Mesendoderm (in vitro differentiated cells): Measurements from ENCODE around the gene PRKX.
"Not testable (repeated sequence)": the region's sequence is repeated elsewhere in the genome, so short reads cannot be mapped to it uniquely, and the experiment has no call there.

Source experiments
- DNase-seq: peaks from one replicate; pipeline ENCODE4 v3.0.0; 2013
- H2AK5ac ChIP-seq: 2 replicates; pipeline ENCODE4 v1.6.1; 2013; ENCODE audit warnings: low read length, inconsistent platforms
- H2BK120ac ChIP-seq: 2 replicates; pipeline ENCODE4 v1.6.1; 2013; ENCODE audit warnings: low read depth, mild to moderate bottlenecking, low read length, moderate library complexity, mixed read lengths
- H2BK15ac ChIP-seq: replicated peaks from 2 replicates; pipeline ENCODE4 v1.6.1; 2013; ENCODE audit warnings: low read depth, mild to moderate bottlenecking, moderate library complexity
- H2BK5ac ChIP-seq: 2 replicates; pipeline ENCODE4 v1.6.1; 2013; ENCODE audit warnings: low read length, inconsistent platforms
- H3K18ac ChIP-seq: 2 replicates; pipeline ENCODE4 v1.6.1; 2013; ENCODE audit warnings: mild to moderate bottlenecking, low read length, mixed read lengths
- H3K23ac ChIP-seq: one replicate; pipeline ENCODE4 v1.6.1; 2013; ENCODE audit warnings: low read length
- H3K27ac ChIP-seq: 2 replicates; pipeline ENCODE4 v1.5.1; 2013; ENCODE audit warnings: low read depth, mild to moderate bottlenecking, inconsistent platforms, low read length, moderate library complexity
- H3K27me3 ChIP-seq: 2 replicates; pipeline ENCODE4 v1.6.1; 2013; ENCODE audit warnings: low read length, control low read depth, mild to moderate bottlenecking, inconsistent platforms; ENCODE audit not compliant: insufficient read depth, poor library complexity
- H3K36me3 ChIP-seq: 2 replicates; pipeline ENCODE4 v1.6.1; 2013; ENCODE audit warnings: low read length, inconsistent platforms; ENCODE audit not compliant: control insufficient read depth, insufficient read depth
- H3K4ac ChIP-seq: one replicate; pipeline ENCODE4 v1.6.1; 2013; ENCODE audit warnings: low read depth, mild to moderate bottlenecking, low read length, moderate library complexity
- H3K4me1 ChIP-seq: 2 replicates; pipeline ENCODE4 v1.6.1; 2013; ENCODE audit warnings: low read depth, low read length, inconsistent platforms; ENCODE audit not compliant: control insufficient read depth
- H3K4me2 ChIP-seq: 2 replicates; pipeline ENCODE4 v1.6.1; 2013; ENCODE audit warnings: low read length
- H3K4me3 ChIP-seq: 2 replicates; pipeline ENCODE4 v1.5.1; 2013; ENCODE audit warnings: mild to moderate bottlenecking, low read length
- H3K56ac ChIP-seq: one replicate; pipeline ENCODE4 v1.6.1; 2013; ENCODE audit warnings: low read length
- H3K79me1 ChIP-seq: 2 replicates; pipeline ENCODE4 v1.6.1; 2013; ENCODE audit warnings: low read length, inconsistent platforms
- H3K79me2 ChIP-seq: 2 replicates; pipeline ENCODE4 v1.6.1; 2013; ENCODE audit warnings: mild to moderate bottlenecking, low read length; ENCODE audit not compliant: control insufficient read depth, insufficient read depth
- H3K9ac ChIP-seq: 2 replicates; pipeline ENCODE4 v1.6.1; 2013; ENCODE audit warnings: low read length, inconsistent platforms
- H4K5ac ChIP-seq: one replicate; pipeline ENCODE4 v1.6.1; 2013; ENCODE audit warnings: low read length
- H4K8ac ChIP-seq: one replicate; pipeline ENCODE4 v1.6.1; 2013; ENCODE audit warnings: low read depth, mild to moderate bottlenecking, control low read depth, low read length, moderate library complexity
- WGBS: extraction: QIAGEN DNeasy Blood & Tissue Kit; methylation state at CpG from one replicate; pipeline ENCODE4 v1.1.7; 2013; ENCODE audit warnings: low lambda C conversion rate, missing lambda C conversion rate; ENCODE audit not compliant: insufficient coverage; ENCODE audit errors: extremely low coverage; 5-methylcytosine and 5-hydroxymethylcytosine counted together

Gene PRKX

DNA sequence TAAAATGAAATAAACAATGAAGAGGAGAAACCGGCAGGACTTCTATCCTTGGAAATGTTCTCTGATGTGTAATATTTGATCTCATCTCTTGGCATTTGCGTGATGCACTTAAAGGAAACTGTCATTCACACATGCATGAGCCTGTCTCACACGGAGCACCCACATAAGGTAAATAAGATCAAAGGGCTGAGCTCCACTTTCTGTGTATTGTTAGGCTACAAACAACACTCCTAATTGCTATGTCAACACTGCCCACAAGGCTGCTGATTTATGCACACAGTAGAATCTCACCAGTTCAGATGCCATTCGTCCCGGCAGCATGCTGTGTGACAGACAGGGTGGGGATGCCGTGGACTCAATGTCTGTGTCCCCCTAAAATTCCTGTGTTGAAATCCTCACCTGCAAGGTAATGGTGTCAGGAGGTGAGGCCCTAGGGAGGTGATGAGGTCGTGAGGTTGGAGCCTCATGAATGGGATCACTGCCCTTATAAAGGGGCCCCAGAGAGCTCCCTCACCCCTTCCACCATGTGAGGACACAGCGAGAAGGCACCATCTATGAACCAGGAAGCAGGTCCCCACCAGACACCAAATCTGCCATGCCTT is 5.7 kb downstream of the PRKX start:
- not testable (repeated sequence) for H3K23ac ChIP-seq, H4K5ac ChIP-seq, H3K4me1 ChIP-seq, H2AK5ac ChIP-seq, H3K18ac ChIP-seq, H3K36me3 ChIP-seq, H3K27ac ChIP-seq, H3K27me3 ChIP-seq, H2BK120ac ChIP-seq, H2BK5ac ChIP-seq, H4K8ac ChIP-seq, H2BK15ac ChIP-seq, H3K79me1 ChIP-seq, H3K4ac ChIP-seq, H3K56ac ChIP-seq, H3K9ac ChIP-seq, H3K4me3 ChIP-seq, H3K4me2 ChIP-seq
- WGBS, result no CpG with 5 or more reads among the region's 8 CpGs
- peak; percentile 28 for DNase-seq
- peaks cover 35% of the 10 kb centered on the region for H3K79me2 ChIP-seq

DNA sequence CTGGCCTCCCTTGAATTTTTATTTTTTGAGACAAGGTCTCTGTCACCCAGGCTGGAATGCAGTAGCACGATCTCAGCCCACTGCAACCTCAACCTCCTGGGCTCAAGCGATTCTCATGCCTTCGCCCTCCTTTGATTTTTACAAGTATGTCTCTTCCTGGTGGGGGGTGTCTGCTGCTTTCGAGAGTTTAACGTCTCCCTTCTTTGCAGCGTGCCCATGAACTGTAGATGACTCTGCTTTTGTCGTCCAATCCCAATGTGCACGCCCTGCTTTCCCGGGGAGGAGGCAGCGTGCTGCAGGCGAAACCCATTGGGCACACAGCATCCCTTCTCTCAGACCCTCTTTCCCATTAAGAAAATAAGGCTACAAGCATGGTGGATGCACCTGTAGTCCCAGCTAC is 7.0 kb downstream of the PRKX start:
- H2BK15ac ChIP-seq, result no peak overlapping the region
- H3K27ac ChIP-seq, result no peak overlapping the region
- H3K4me1 ChIP-seq, result no peaks in the 10 kb centered on the region
- H2BK5ac ChIP-seq, result no peak overlapping the region
- H3K23ac ChIP-seq, result no peak overlapping the region
- no peaks in the 10 kb centered on the region for H3K27me3 ChIP-seq
- peaks cover 24% of the 10 kb centered on the region for H3K79me2 ChIP-seq
- no peak for DNase-seq
- no peak overlapping the region for H3K9ac ChIP-seq
- no peak overlapping the region for H3K4me3 ChIP-seq
- H2BK120ac ChIP-seq, result no peak overlapping the region
- no peak overlapping the region for H3K4ac ChIP-seq
- H3K18ac ChIP-seq, result no peak overlapping the region
- H2AK5ac ChIP-seq, result no peak overlapping the region
- no peaks in the 10 kb centered on the region for H3K79me1 ChIP-seq
- no peak overlapping the region for H3K56ac ChIP-seq
- H3K4me2 ChIP-seq, result no peak overlapping the region
- no peaks in the 10 kb centered on the region for H3K36me3 ChIP-seq
- H4K5ac ChIP-seq, result no peak overlapping the region
- no CpG with 5 or more reads among the region's 11 CpGs for WGBS
- no peak overlapping the region for H4K8ac ChIP-seq

DNA sequence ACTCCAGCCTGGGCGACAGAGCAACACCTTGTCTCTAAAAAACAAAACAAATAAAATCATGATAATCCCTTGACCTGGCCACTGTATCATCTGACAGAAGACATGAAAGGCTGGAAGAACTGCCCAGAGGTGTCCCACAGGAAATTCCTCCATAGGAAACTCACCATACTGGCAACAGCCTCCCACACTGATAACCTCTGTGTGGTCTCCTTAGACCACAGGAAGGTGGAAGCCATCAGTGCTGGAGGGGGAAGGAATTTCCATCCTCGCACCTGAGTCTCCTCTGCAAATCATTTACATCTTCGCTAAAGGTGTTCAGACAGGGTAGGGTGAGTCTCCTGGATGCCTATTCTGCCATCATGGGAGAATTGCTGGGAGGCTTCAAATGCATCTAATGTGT is 10.2 kb downstream of the PRKX start:
- H3K9ac ChIP-seq, H3K27ac ChIP-seq, H2AK5ac ChIP-seq, H2BK15ac ChIP-seq, H4K8ac ChIP-seq, H4K5ac ChIP-seq, H3K4me3 ChIP-seq, H3K18ac ChIP-seq, H3K23ac ChIP-seq, H3K4me2 ChIP-seq, H2BK120ac ChIP-seq, H3K56ac ChIP-seq, H3K79me1 ChIP-seq, H3K4me1 ChIP-seq, H3K4ac ChIP-seq, H2BK5ac ChIP-seq, DNase-seq, H3K36me3 ChIP-seq, H3K27me3 ChIP-seq: not testable (repeated sequence)
- no CpG with 5 or more reads among the region's 3 CpGs for WGBS
- H3K79me2 ChIP-seq, result peaks cover 16% of the 10 kb centered on the region

DNA sequence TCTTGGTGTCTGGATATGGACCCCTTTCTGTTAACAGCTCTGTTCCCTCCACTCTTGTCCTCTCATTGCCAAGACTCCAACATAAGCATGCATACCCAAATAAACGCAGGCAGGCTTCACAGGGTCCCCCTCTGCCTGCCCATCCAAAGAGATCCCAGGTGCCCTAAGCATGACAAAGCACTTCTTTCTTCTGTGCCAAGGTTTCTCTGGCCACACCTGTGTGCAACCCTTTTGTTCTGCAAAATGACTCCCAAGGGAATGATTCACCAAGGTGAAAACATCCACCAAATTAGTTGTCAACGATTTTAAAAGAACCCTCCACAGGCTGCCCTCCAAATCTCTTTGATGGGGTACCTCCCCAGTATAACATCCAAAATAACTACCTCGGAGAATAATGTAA is 11.4 kb downstream of the PRKX start:
- not testable (repeated sequence) for DNase-seq, H3K4me2 ChIP-seq, H2BK15ac ChIP-seq, H3K23ac ChIP-seq, H3K27me3 ChIP-seq, H2BK5ac ChIP-seq, H3K27ac ChIP-seq, H3K18ac ChIP-seq, H3K56ac ChIP-seq, H3K9ac ChIP-seq, H4K5ac ChIP-seq, H3K79me1 ChIP-seq, H2BK120ac ChIP-seq, H3K4ac ChIP-seq, H4K8ac ChIP-seq, H2AK5ac ChIP-seq, H3K4me1 ChIP-seq, H3K36me3 ChIP-seq, H3K4me3 ChIP-seq
- no CpG with 5 or more reads among the region's 3 CpGs for WGBS
- H3K79me2 ChIP-seq, result peaks cover 14% of the 10 kb centered on the region

DNA sequence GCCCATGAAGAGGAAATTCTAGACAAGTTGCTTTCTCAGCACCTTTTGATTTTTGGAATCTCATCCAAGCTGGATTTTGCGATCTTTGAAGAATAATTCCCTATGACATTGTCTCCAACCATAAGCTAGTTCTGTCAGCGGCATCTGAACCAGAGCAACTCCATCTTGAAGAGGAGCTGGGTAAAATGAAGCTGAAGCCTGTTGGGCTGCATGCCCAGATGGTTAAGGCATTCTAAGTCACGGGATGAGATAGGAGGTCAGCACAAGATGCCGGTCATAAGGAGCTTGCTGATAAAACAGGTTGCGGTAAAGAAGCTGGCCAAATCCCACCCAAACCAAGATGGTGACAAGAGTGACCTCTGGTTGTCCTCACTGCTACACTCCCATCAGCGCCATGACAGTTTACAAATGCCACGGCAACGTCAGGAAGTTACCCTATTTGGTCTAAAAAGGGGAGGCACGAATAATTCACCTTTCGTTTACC is 12.0 kb downstream of the PRKX start:
- H2BK5ac ChIP-seq, H3K27ac ChIP-seq, H3K27me3 ChIP-seq, H3K4ac ChIP-seq, H2BK15ac ChIP-seq, H3K79me1 ChIP-seq, DNase-seq, H3K4me1 ChIP-seq, H2AK5ac ChIP-seq, H2BK120ac ChIP-seq, H3K4me3 ChIP-seq, H3K4me2 ChIP-seq, H3K9ac ChIP-seq, H3K18ac ChIP-seq, H3K23ac ChIP-seq, H3K36me3 ChIP-seq, H4K8ac ChIP-seq, H3K56ac ChIP-seq, H4K5ac ChIP-seq: not testable (repeated sequence)
- peaks cover 11% of the 10 kb centered on the region for H3K79me2 ChIP-seq
- no CpG with 5 or more reads among the region's 10 CpGs for WGBS

DNA sequence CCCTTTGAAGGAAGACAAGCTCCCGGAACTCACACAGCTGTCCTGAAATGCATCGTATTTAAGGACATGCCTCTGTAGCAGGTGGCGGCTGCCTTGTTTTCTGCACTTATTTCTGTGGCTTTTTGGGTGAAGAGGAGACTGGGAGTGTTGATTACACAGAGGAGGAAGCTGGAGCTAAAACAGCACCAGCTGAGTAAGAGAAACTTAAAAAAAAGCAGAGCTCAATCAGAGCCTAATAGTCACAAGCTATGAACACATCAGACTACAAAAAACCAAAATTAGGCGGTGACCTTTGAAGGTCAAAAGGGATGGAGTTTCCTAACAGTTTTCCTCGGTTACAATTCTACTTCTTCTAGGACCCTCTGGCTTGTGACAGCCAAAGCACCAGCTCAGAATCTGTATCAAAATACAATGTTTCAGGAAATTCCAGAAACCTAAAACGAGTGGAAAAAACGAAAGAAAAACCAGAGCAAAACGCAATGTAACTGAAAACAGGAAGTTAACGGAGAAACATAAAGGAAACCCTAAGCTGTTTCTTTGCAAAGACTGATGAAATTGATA is 13.5 kb downstream of the PRKX start:
- no CpG with 5 or more reads among the region's 9 CpGs for WGBS
- Histone ChIP-seq H4K5ac (no peak overlapping the region), H2BK120ac (no peak overlapping the region), H3K9ac (no peak overlapping the region), H3K27ac (no peak overlapping the region), H3K18ac (no peak overlapping the region), H2AK5ac (no peak overlapping the region), H4K8ac (no peak overlapping the region), H3K27me3 (no peaks in the 10 kb centered on the region), H3K4me1 (no peaks in the 10 kb centered on the region), H3K79me1 (no peaks in the 10 kb centered on the region), H3K4me3 (no peak overlapping the region), H2BK5ac (no peak overlapping the region), H3K4me2 (no peak overlapping the region), H3K4ac (no peak overlapping the region), H3K79me2 (peaks cover 12% of the 10 kb centered on the region), H3K36me3 (no peaks in the 10 kb centered on the region), H2BK15ac (no peak overlapping the region), H3K23ac (no peak overlapping the region), H3K56ac (no peak overlapping the region)
- DNase-seq, result no peak
